ACC112 (cell line): ENCODE results near the gene CLIC1.
A peak's percentile ranks its signal among the peaks of the same experiment; 100 is the strongest.

ENCODE experiments used
- H2AFZ ChIP-seq: fragments of 200-600 bp; sonication (generic); one replicate; pipeline ENCODE4 v1.6.0; 2017; ENCODE audit warnings: antibody characterized with exemption, low read length; ENCODE audit not compliant: unreplicated experiment
- H3K27ac ChIP-seq: fragments of 200-600 bp; sonication (generic); 2 replicates; pipeline ENCODE4 v1.5.1; 2014; ENCODE audit warnings: low read depth, mild to moderate bottlenecking, antibody characterized with exemption, low read length, moderate library complexity
- H3K27me3 ChIP-seq: fragments of 200-600 bp; sonication (generic); 2 replicates; pipeline ENCODE4 v1.6.1; 2014; ENCODE audit warnings: mild to moderate bottlenecking, antibody characterized with exemption, low read length, moderate library complexity, mixed read lengths; ENCODE audit not compliant: insufficient read depth
- H3K36me3 ChIP-seq: fragments of 200-600 bp; sonication (generic); 2 replicates; pipeline ENCODE4 v1.6.1; 2016; ENCODE audit warnings: mild to moderate bottlenecking, antibody characterized with exemption, low read length, moderate library complexity, mixed read lengths; ENCODE audit not compliant: insufficient read depth
- H3K4me1 ChIP-seq: fragments of 200-600 bp; sonication (generic); one replicate; pipeline ENCODE4 v1.6.1; 2016; ENCODE audit warnings: low read length, mixed read lengths; ENCODE audit not compliant: insufficient read depth, unreplicated experiment, control insufficient read depth
- H3K4me3 ChIP-seq: fragments of 200-600 bp; sonication (generic); 2 replicates; pipeline ENCODE4 v1.5.1; 2014; ENCODE audit warnings: mild to moderate bottlenecking, low read depth, low read length
- H3K79me2 ChIP-seq: fragments of 200-600 bp; sonication (generic); one replicate; pipeline ENCODE4 v1.6.0; 2016; ENCODE audit warnings: low read length; ENCODE audit not compliant: control insufficient read depth, unreplicated experiment, insufficient read depth

The CLIC1 gene

DNA sequence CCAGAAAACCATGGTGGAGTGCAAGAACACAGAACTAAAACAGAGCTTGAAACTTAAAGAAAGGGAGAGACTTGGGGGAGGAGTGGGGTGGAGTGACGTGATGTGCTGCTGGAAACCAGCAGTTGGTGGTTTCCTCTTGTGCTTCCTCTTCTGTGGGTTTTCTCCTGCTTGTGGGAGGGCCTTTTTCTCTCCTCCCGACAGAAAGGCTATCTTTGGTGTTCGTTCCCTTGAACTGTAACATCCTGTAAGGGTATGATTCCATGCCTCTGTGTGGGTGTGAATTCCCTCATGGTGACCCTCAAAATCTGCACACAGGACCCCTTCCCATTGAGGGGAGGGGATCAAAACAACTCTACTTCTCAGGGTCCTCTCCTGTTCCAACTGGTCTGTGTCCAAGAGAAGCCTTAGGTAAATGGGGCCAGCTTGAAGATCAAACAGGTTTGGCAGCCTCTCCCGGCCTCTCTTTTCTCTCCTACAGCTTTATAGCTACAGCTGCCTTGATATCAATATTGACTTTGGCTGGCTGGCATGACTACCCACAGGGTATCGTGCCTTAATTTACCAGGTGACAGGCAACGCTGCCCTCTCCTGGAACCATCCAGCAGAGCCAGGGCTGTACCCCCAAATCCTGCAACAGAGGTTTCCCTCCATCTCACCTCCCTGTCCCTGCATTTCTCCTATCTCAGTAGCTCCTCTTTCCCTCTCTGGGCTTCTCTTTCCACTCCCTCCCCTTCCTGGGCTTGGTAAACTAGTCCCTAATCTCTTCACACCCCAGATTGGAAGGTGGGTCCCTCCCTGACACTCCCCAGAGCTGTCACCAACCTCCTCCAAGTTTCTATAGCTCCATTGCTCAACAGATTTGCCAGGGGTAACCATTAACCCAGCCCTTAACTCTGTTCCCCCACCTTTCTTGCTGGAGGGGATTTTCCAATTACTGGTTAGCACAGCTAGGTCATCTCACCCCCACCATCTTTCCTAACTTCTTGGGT is 2.0 kb upstream of the CLIC1 start:
- Histone ChIP-seq H3K79me2 (peaks cover 48% of the 10 kb centered on the region), H3K36me3 (peaks cover 12% of the 10 kb centered on the region; the same call in 1 of the 2 replicates), H3K4me3 (peak overlapping the region; percentile 55)

DNA sequence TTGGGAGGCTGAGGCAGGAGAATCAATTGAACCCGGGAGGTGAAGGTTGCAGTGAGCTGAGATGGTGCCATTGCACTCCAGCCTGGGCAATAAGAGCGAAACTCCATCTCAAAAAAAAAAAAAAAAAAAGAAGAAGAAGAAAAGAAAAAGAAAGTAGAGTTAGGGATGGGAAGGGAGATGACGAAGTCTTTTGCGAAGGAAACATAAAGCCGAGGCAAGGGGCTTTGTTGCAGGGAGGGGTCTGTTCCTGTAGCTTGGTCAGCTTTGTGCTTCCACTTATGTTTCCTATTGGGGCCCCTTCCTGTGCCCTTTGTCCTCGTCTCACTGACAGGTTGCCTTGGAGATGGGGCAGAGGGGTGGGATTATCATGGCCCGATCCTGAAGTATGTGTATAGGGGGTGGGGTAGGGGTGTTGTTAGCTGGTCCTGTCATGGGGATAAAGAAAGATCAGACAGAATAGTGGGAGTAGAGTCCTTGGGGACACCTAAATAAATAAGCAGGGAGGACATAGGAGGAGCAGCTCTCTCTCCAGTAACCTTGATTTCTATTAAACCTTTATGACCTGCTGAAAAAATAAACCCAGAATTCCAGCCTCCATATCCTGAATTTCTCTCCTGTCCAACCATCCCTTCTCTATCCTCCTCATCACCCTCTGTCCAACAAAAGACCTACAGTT is 1.1 kb upstream of the CLIC1 start:
- Histone ChIP-seq H3K27me3 (no peaks in the 10 kb centered on the region), H2AFZ (peak overlapping the region; percentile 10), H3K79me2 (peaks cover 52% of the 10 kb centered on the region), H3K4me1 (peaks cover 43% of the 10 kb centered on the region), H3K36me3 (peaks cover 15% of the 10 kb centered on the region; the same call in 1 of the 2 replicates), H3K4me3 (peak overlapping the region; percentile 55), H3K27ac (peak overlapping the region; percentile 89)

More for the DNA sequence above, 2.0 kb upstream of the CLIC1 start:
- Histone ChIP-seq H3K27me3 (no peaks in the 10 kb centered on the region), H2AFZ (peak overlapping the region; percentile 82), H3K4me1 (peaks cover 39% of the 10 kb centered on the region), H3K27ac (peak overlapping the region; percentile 89)

DNA sequence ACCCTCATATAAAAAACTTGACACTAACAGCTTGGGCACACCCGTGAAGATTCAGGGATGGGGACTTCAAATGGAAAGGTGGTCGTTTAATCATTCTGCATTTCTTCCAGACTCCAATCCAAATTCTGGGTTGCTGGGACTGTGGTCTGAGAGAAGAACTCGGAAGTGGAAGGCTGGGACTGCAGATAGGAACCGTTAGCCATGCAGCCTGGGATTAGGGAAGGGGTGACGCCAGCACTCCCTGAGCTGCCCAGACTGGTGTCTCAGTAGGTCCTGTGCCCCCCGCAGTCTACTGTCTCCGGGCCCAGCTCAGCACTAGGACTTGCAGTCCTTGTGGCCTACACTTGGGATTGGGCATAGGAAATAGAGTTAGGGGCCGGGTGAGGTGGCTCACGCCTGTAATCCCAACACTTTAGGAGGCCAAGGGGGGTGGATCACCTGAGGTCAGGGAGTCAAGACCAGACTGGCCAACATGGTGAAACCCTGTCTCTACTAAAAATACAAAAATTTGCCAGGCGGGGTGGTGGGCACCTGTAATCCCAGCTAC is 511 bp upstream of the CLIC1 start:
- no peaks in the 10 kb centered on the region for H3K27me3 ChIP-seq
- H3K79me2 ChIP-seq: peaks cover 58% of the 10 kb centered on the region
- peaks cover 18% of the 10 kb centered on the region; the same call in 1 of the 2 replicates for H3K36me3 ChIP-seq
- peaks cover 47% of the 10 kb centered on the region for H3K4me1 ChIP-seq
- H2AFZ ChIP-seq: peak overlapping the region; percentile 57
- H3K27ac ChIP-seq: peak overlapping the region; percentile 89
- peak overlapping the region; percentile 93 for H3K4me3 ChIP-seq

DNA sequence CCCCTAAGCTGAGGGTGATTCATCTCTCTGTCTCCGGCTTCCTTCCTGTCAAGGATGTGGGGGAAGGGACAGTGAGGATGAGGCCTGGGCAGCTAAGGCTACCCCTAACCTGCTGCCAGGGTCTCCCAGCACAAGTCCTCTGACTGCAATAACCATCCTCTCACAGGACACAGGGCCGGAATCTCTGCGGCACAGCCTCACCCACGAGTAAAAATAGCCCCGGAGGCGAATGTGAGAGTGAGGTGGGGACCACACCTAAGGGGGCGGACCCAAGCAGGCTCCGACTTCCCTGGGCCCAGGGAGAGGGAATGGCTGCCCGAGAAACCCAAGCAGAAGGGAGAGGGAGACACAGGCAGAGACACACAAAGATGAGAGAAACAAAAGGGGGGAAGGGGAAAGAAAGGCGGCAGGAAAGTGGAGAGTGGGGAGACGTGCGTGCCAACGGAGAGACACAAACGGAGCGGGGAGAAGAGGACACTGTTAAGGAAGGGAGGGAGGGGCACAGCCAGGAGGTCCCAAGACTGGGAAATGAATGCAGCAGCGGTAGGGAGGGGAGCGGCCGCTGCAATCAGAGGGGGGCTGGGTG is 1.4 kb downstream of the CLIC1 start:
- H3K79me2 ChIP-seq: peaks cover 48% of the 10 kb centered on the region
- peaks cover 22% of the 10 kb centered on the region; the same call in 1 of the 2 replicates for H3K36me3 ChIP-seq
- H2AFZ ChIP-seq: no peak overlapping the region
- H3K4me1 ChIP-seq: peaks cover 57% of the 10 kb centered on the region
- H3K27ac ChIP-seq: peak overlapping the region; percentile 79
- peak overlapping the region; percentile 93 for H3K4me3 ChIP-seq
- H3K27me3 ChIP-seq: no peaks in the 10 kb centered on the region

DNA sequence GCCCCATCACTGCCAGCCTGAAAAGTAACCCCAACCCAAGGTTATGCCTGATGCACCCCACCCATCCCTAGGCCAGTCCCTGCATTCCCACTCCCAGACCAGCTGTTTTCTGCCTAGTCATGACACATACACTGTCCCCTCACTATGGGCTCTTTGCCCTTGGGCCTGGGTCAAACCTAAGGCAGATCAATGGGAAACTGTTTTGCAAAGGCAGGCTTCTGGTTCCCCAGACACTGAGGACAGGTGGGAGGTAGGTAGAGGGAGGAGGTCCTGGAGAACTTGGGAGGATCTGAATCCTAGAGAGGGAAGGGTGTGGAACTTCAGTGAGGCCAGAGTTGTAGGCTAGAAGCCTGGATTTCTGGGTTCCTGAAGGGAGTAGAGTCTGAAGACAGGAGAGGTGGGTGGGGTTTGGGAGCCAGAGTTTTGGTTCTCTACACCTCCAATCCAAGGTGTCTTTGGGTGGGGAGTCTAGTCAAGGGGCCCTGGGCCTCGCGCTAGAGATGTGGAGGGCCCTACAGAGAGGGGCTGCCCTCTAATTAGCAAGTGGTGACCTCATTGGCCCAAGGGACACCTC is 2.0 kb downstream of the CLIC1 start:
- Histone ChIP-seq H3K4me3 (peak overlapping the region; percentile 93), H3K79me2 (peaks cover 48% of the 10 kb centered on the region), H3K4me1 (peaks cover 56% of the 10 kb centered on the region), H2AFZ (no peak overlapping the region), H3K27me3 (no peaks in the 10 kb centered on the region), H3K36me3 (peaks cover 22% of the 10 kb centered on the region; the same call in 1 of the 2 replicates), H3K27ac (peak overlapping the region; percentile 79)

DNA sequence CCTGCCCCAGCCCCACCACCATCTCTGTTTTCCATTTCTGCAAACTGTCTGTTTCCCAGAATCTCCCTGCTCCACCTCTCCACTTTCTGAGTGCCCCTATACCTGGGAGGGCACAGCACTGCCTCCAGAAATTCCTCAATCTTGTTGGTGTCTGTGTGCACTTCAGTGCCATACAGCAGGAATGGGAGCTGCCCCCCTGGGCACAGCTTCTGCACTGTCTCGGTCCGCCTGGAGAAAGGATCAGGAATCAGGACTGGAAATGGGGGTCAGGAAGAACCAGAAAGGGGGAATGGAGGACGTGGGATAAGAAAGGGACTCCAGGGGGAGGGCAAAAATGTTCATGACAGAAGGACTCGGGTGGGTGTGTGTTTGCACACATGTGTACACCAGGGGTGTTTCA is 2.6 kb downstream of the CLIC1 start:
- Histone ChIP-seq H3K79me2 (peaks cover 48% of the 10 kb centered on the region), H3K4me1 (peaks cover 55% of the 10 kb centered on the region), H3K27me3 (no peaks in the 10 kb centered on the region), H3K4me3 (peak overlapping the region; percentile 93), H3K27ac (peak overlapping the region; percentile 79), H3K36me3 (peaks cover 22% of the 10 kb centered on the region; the same call in 1 of the 2 replicates), H2AFZ (no peak overlapping the region)

DNA sequence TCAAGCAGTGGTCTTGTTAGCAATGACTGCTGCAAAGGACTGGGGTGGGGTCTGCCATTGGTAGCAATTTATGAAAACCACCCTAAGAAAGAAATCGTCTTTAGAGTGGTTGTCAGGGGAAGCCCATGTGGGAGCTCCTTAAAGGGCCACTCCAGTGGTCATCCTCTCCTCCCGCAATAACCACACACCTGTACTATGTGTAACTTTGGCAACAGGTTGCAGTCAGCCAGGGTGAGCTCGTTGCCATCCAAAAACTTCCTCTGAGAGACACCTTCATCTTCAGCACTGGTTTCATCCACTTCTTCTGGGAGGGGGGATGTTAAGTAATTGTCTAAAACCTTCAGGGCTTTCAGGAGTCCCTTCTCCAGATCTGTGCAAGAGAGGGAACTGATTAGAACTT is 4.3 kb downstream of the CLIC1 start:
- H3K27ac ChIP-seq: peak overlapping the region; percentile 3; the same call in 1 of the 2 replicates
- peaks cover 48% of the 10 kb centered on the region for H3K79me2 ChIP-seq
- H3K36me3 ChIP-seq: peaks cover 22% of the 10 kb centered on the region; the same call in 1 of the 2 replicates

DNA sequence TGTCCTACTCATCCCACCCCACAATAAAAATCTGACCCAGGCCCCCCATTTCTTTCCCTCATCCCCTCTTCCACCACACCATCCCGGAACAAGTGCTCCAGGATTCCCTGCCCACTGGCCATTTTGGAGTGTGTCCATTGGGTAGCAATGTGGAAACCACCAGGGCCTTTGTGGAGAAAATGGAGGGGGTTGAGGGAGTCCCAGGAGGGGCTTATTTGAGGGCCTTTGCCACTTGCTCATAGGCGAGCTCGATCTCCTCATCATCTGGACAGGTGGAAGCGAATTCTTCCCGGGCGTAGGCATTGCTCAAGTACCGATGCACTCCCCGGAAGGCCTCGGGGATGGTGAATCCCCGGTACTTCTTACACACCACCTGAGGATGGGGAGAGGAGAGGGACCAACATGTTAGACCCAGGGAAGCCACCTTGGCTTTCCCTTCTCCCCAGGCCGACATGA is 5.7 kb downstream of the CLIC1 start:
- Histone ChIP-seq H3K27ac (peak overlapping the region; percentile 74), H3K4me3 (peak overlapping the region; percentile 81)

More for the DNA sequence above, 4.3 kb downstream of the CLIC1 start:
- H3K27me3 ChIP-seq: no peaks in the 10 kb centered on the region
- H3K4me3 ChIP-seq: no peak overlapping the region
- H2AFZ ChIP-seq: no peak overlapping the region
- peaks cover 42% of the 10 kb centered on the region for H3K4me1 ChIP-seq

DNA sequence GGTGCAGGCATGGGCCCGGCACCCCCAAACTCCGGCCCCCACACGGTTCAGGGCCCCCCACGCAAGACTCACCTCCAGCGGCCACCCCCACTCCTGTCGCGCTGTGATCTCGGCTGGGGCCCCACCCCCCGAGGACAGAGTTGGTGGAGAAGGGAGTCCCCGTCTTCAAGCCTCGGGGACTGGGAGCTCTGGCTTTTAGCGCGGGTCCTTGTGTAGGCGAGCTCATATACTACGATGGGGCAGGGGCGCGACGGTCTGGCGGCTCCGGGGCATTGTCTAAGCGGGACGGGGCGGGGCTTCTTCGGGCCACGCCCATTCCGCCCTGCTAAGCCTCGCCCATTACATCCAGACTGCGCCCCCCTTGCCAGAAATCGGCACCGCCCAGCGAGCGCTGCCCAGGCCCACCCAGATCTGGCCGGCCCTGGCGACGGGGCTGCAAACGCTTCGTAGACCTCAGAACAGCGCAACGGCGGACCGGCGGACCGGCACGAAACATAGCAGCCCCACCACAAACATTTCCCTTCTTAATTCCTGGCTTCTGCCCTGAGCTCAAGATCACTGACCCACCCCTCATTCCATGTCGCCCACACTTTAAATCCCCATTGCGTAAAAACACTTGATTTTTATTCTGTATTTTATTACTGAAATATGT is 6.2 kb downstream of the CLIC1 start:
- H3K27me3 ChIP-seq: no peaks in the 10 kb centered on the region
- peaks cover 22% of the 10 kb centered on the region; the same call in 1 of the 2 replicates for H3K36me3 ChIP-seq
- peak overlapping the region; percentile 81 for H3K4me3 ChIP-seq
- no peak overlapping the region for H2AFZ ChIP-seq
- H3K79me2 ChIP-seq: peaks cover 29% of the 10 kb centered on the region
- peaks cover 37% of the 10 kb centered on the region for H3K4me1 ChIP-seq
- H3K27ac ChIP-seq: peak overlapping the region; percentile 74

More for the DNA sequence above, 5.7 kb downstream of the CLIC1 start:
- H3K36me3 ChIP-seq: peaks cover 22% of the 10 kb centered on the region; the same call in 1 of the 2 replicates
- no peak overlapping the region for H2AFZ ChIP-seq
- H3K79me2 ChIP-seq: peaks cover 35% of the 10 kb centered on the region
- no peaks in the 10 kb centered on the region for H3K27me3 ChIP-seq
- H3K4me1 ChIP-seq: peaks cover 37% of the 10 kb centered on the region
